GM23338 (cell line): ENCODE measurements around the gene TNFAIP3. TPM values are rescaled to one million over a fixed set of nuclear protein-coding genes. Genes with fewer than 3 reads are reported as not detected.

ENCODE experiments used
- ATAC-seq: fragments of 200-7000 bp; cut with Tn5 transposase; 3 replicates; pipeline ENCODE4 v1.9.1; 2020
- DNase-seq: peaks from one replicate; pipeline ENCODE4 v3.0.0-alpha.2; 2015; ENCODE audit warnings: low spot score
- H2AFZ ChIP-seq: fragments of 200-600 bp; sonication (generic); 2 replicates; pipeline ENCODE4 v1.8.0; 2016; ENCODE audit warnings: antibody characterized with exemption, mild to moderate bottlenecking, moderate library complexity
- H3F3A ChIP-seq: fragments of 200-600 bp; sonication (generic); replicated peaks from 2 replicates; pipeline ENCODE4 v1.8.0; 2017; ENCODE audit warnings: antibody characterized with exemption, mixed run types, low read depth
- H3K27ac ChIP-seq: fragments of 200-600 bp; sonication (generic); 2 replicates; pipeline ENCODE4 v1.6.1; 2016; ENCODE audit warnings: low read depth
- H3K27me3 ChIP-seq: fragments of 200-600 bp; sonication (generic); 2 replicates; pipeline ENCODE4 v1.8.0; 2016; ENCODE audit warnings: mild to moderate bottlenecking, mixed run types, moderate library complexity; ENCODE audit not compliant: insufficient read depth
- H3K36me3 ChIP-seq: fragments of 200-600 bp; sonication (generic); 2 replicates; pipeline ENCODE4 v1.8.0; 2016; ENCODE audit warnings: mild to moderate bottlenecking; ENCODE audit not compliant: insufficient read depth
- H3K4me1 ChIP-seq: fragments of 200-600 bp; sonication (generic); 2 replicates; pipeline ENCODE4 v1.8.0; 2016; ENCODE audit warnings: mild to moderate bottlenecking, moderate library complexity; ENCODE audit not compliant: insufficient read depth
- H3K4me2 ChIP-seq: fragments of 200-600 bp; sonication (generic); 2 replicates; pipeline ENCODE4 v1.7.1; 2017; ENCODE audit warnings: mixed run types
- H3K4me3 ChIP-seq: fragments of 200-600 bp; sonication (generic); 2 replicates; pipeline ENCODE4 v1.6.1; 2016; ENCODE audit warnings: mixed run types
- H3K79me2 ChIP-seq: fragments of 200-600 bp; sonication (generic); replicated peaks from 2 replicates; pipeline ENCODE4 v1.8.0; 2017; ENCODE audit warnings: mild to moderate bottlenecking; ENCODE audit not compliant: insufficient read depth
- H3K9me2 ChIP-seq: fragments of 200-600 bp; sonication (generic); 2 replicates; pipeline ENCODE4 v1.8.0; 2017; ENCODE audit not compliant: insufficient read depth
- H4K20me1 ChIP-seq: fragments of 200-600 bp; sonication (generic); replicated peaks from 2 replicates; pipeline ENCODE4 v1.8.0; 2017; ENCODE audit warnings: mild to moderate bottlenecking; ENCODE audit not compliant: insufficient read depth
- H3K27ac Mint-ChIP-seq: 2 replicates; pipeline ENCODE4 v1.8.0; 2020; ENCODE audit warnings: inconsistent platforms, mild to moderate bottlenecking, moderate library complexity, mixed read lengths
- H3K27me3 Mint-ChIP-seq: 3 replicates; pipeline ENCODE4 v1.8.0; 2022; ENCODE audit warnings: low read depth, mild to moderate bottlenecking, moderate library complexity, mixed read lengths, inconsistent platforms; ENCODE audit not compliant: insufficient read depth, poor library complexity
- H3K36me3 Mint-ChIP-seq: 3 replicates; pipeline ENCODE4 v1.8.0; 2021; ENCODE audit warnings: low read depth, mild to moderate bottlenecking, inconsistent platforms, moderate library complexity, mixed read lengths
- H3K4me1 Mint-ChIP-seq: 3 replicates; pipeline ENCODE4 v1.8.0; 2020; ENCODE audit warnings: mild to moderate bottlenecking, inconsistent platforms, mixed read lengths
- H3K4me3 Mint-ChIP-seq: 3 replicates; pipeline ENCODE4 v1.8.0; 2021; ENCODE audit warnings: moderate library complexity, mild to moderate bottlenecking, inconsistent platforms, mixed read lengths
- H3K9me3 Mint-ChIP-seq: 3 replicates; pipeline ENCODE4 v1.8.0; 2020; ENCODE audit warnings: moderate library complexity, mild to moderate bottlenecking, inconsistent platforms, mixed read lengths
- CREB1 ChIP-seq: fragments of 250-450 bp; sonication (Bioruptor Pico); IDR thresholded peaks from 2 replicates; pipeline ENCODE4 v1.5.0; 2020; ENCODE audit warnings: low read depth, mild to moderate bottlenecking, moderate library complexity
- EZH2 ChIP-seq: fragments of 200-600 bp; sonication (generic); IDR thresholded peaks from one replicate; pipeline ENCODE4 v1.8.0; 2017; ENCODE audit warnings: antibody characterized with exemption, mild to moderate bottlenecking, low read depth; ENCODE audit not compliant: unreplicated experiment
- EZH2phosphoT487 ChIP-seq: fragments of 200-600 bp; sonication (generic); IDR thresholded peaks from one replicate; pipeline ENCODE4 v1.8.1; 2018; ENCODE audit warnings: antibody characterized with exemption; ENCODE audit not compliant: unreplicated experiment
- JUNB ChIP-seq: IDR thresholded peaks from one replicate; pipeline ENCODE4 v1.6.1; 2016; ENCODE audit warnings: antibody characterized with exemption; ENCODE audit not compliant: unreplicated experiment
- NANOG ChIP-seq: IDR thresholded peaks from 2 replicates; pipeline ENCODE4 v1.6.1; 2016; ENCODE audit warnings: antibody characterized with exemption, borderline replicate concordance
- POLR2AphosphoS5 ChIP-seq: IDR thresholded peaks from 2 replicates; pipeline ENCODE4 v1.6.1; 2016; ENCODE audit warnings: antibody characterized with exemption, low read depth
- ZNF114 ChIP-seq: fragments of 250-450 bp; sonication (Bioruptor Pico); IDR thresholded peaks from 2 replicates; pipeline ENCODE4 v1.5.0; 2020; ENCODE audit warnings: mild to moderate bottlenecking, moderate library complexity
- ZNF331 ChIP-seq: fragments of 250-450 bp; sonication (Bioruptor Pico); IDR thresholded peaks from 2 replicates; pipeline ENCODE4 v1.5.0; 2020; ENCODE audit warnings: low read depth, mild to moderate bottlenecking, moderate library complexity
- polyA plus RNA-seq: library from polyadenylated mRNA; unstranded; fragments of >200 nt; fragmentation: Nextera tagmentation; extraction: Ambion mirVana; gene quantifications from 2 replicates; pipeline ENCODE4 v1.2.1, GENCODE V29; 2016
- total RNA-seq: library from RNA; depleted of rRNA; stranded (reverse); fragments of >200 nt; shearing (Covaris generic); gene quantifications from 2 replicates; pipeline ENCODE4 v1.2.3, GENCODE V29; 2014
- TF ChIP-seq, protein P1 (sequence below): IDR thresholded peaks from one replicate; pipeline ENCODE4 v1.6.1; 2018; ENCODE audit warnings: antibody characterized with exemption; ENCODE audit not compliant: unreplicated experiment
- TF ChIP-seq, protein P2 (sequence below): IDR thresholded peaks from 2 replicates; pipeline ENCODE4 v1.6.1; 2016; ENCODE audit warnings: antibody characterized with exemption

The TNFAIP3 gene
- total and polyA plus RNA-seq, 2 experiments from 2014 or later = 2.1 to 2.3 TPM

DNA sequence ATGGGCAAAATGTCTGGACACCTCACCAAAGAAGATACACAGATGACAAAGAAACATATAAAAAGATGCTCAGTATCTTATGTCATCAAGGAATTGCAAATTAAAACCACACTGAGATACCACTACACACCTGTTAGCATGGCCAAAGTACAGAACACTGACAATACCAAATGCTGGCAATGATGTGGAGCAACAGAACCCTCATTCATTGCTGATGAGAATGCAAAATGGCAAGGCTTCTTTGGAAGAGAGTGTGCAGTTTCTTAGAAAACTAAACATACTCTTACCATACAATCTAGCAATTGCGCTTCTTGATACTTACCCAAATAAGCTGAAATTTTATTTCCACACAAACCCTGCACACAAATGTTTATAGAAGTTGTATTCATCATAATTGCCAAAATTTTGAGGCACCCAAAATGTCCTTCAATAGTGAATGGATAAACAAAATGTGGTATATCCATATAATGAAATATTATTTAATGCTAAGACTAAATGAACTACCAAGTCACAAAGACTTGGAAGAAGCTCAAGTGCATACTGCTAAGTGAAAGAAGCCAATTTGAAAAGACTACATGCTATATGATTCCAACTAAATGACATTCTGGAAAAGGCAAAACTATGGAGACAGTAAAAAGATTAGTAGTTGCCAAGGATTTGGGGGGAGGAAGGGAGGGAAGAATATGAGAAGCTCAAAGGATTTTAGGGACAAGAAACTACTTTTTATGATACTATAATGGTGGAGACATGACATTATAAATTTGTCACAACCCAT lies 50.7 kb downstream of the TNFAIP3 start (continued):
- TF ChIP-seq, protein P1, sequence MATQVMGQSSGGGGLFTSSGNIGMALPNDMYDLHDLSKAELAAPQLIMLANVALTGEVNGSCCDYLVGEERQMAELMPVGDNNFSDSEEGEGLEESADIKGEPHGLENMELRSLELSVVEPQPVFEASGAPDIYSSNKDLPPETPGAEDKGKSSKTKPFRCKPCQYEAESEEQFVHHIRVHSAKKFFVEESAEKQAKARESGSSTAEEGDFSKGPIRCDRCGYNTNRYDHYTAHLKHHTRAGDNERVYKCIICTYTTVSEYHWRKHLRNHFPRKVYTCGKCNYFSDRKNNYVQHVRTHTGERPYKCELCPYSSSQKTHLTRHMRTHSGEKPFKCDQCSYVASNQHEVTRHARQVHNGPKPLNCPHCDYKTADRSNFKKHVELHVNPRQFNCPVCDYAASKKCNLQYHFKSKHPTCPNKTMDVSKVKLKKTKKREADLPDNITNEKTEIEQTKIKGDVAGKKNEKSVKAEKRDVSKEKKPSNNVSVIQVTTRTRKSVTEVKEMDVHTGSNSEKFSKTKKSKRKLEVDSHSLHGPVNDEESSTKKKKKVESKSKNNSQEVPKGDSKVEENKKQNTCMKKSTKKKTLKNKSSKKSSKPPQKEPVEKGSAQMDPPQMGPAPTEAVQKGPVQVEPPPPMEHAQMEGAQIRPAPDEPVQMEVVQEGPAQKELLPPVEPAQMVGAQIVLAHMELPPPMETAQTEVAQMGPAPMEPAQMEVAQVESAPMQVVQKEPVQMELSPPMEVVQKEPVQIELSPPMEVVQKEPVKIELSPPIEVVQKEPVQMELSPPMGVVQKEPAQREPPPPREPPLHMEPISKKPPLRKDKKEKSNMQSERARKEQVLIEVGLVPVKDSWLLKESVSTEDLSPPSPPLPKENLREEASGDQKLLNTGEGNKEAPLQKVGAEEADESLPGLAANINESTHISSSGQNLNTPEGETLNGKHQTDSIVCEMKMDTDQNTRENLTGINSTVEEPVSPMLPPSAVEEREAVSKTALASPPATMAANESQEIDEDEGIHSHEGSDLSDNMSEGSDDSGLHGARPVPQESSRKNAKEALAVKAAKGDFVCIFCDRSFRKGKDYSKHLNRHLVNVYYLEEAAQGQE = no peak
- no peak for TF ChIP-seq ZNF331 (CRISPR knock-in tag)
- TF ChIP-seq EZH2 = no peak
- no peak for TF ChIP-seq ZNF114 (CRISPR knock-in tag)
- no peak for TF ChIP-seq EZH2phosphoT487
- TF ChIP-seq, protein P2, sequence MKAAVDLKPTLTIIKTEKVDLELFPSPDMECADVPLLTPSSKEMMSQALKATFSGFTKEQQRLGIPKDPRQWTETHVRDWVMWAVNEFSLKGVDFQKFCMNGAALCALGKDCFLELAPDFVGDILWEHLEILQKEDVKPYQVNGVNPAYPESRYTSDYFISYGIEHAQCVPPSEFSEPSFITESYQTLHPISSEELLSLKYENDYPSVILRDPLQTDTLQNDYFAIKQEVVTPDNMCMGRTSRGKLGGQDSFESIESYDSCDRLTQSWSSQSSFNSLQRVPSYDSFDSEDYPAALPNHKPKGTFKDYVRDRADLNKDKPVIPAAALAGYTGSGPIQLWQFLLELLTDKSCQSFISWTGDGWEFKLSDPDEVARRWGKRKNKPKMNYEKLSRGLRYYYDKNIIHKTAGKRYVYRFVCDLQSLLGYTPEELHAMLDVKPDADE = no peak
- TF ChIP-seq CREB1 (CRISPR knock-in tag) = no peak

DNA sequence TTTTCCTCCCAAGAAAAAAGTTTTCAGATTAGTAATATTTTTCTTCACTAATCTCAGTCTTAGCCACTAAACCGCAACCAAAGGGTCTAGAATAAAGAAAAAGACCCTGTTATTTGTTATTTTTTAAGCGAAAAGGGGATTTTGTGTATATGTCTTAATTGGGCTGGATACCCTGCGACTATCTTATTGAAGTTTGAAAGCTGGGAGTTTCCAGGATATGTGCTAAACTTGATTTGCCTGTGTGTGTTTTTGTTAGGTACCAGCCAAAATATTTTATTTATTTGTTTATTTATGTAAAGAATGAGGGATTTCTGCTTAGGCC lies 52.4 kb downstream of the TNFAIP3 start:
- no peaks in the 10 kb centered on the region for H3K4me1 Mint-ChIP-seq
- no peaks in the 10 kb centered on the region for H3K36me3 Mint-ChIP-seq
- peaks cover under 1% of the 10 kb centered on the region; the same call in 1 of the 3 replicates for H3K9me3 Mint-ChIP-seq
- TF ChIP-seq, protein P1 = no peak
- TF ChIP-seq JUNB (no peak), CREB1 (CRISPR knock-in tag) (no peak), NANOG (no peak), POLR2AphosphoS5 (no peak), ZNF331 (CRISPR knock-in tag) (no peak)
- TF ChIP-seq, protein P2 = no peak

More for the DNA sequence above, 52.4 kb downstream of the TNFAIP3 start:
- H3K4me2 ChIP-seq = no peak overlapping the region
- H3K9me2 ChIP-seq = no peaks in the 10 kb centered on the region
- no peaks in the 10 kb centered on the region for H3K4me1 ChIP-seq
- H3K27me3 ChIP-seq = no peaks in the 10 kb centered on the region
- no peak overlapping the region for H3K27ac ChIP-seq
- H4K20me1 ChIP-seq = no peaks in the 10 kb centered on the region
- H2AFZ ChIP-seq = no peak overlapping the region
- no peaks in the 10 kb centered on the region for H3K36me3 ChIP-seq
- Mint-ChIP-seq H3K27ac (no peak overlapping the region), H3K4me3 (no peak overlapping the region), H3K27me3 (no peaks in the 10 kb centered on the region)
- no peaks in the 10 kb centered on the region for H3F3A ChIP-seq
- no peak overlapping the region for H3K4me3 ChIP-seq
- H3K79me2 ChIP-seq = no peaks in the 10 kb centered on the region
- ATAC-seq (no peak), DNase-seq (no peak)
